ENCODE data around the gene CT45A1.

DNA sequence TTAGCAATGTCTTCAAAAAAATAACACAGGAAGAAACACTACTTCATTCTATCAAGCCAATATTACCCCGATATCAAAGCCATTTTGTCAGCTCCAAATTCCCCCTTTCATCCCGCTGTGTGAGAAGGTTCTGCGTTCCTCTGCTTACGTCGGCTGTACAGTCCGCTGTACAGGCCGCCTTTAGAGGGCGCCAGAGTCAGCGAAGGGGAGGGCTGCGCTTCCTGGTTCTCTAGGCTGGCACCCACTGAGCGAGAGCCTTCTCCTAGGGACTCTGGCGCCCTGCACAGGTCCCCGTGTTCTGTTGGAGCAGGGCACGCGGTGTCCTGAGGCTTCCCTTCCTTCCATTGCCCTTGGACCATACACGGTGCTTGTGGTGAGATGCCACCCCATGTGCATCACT lies 25.3 kb upstream of the CT45A1 start:
- TF ChIP-seq, protein P1, sequence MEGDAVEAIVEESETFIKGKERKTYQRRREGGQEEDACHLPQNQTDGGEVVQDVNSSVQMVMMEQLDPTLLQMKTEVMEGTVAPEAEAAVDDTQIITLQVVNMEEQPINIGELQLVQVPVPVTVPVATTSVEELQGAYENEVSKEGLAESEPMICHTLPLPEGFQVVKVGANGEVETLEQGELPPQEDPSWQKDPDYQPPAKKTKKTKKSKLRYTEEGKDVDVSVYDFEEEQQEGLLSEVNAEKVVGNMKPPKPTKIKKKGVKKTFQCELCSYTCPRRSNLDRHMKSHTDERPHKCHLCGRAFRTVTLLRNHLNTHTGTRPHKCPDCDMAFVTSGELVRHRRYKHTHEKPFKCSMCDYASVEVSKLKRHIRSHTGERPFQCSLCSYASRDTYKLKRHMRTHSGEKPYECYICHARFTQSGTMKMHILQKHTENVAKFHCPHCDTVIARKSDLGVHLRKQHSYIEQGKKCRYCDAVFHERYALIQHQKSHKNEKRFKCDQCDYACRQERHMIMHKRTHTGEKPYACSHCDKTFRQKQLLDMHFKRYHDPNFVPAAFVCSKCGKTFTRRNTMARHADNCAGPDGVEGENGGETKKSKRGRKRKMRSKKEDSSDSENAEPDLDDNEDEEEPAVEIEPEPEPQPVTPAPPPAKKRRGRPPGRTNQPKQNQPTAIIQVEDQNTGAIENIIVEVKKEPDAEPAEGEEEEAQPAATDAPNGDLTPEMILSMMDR (IDR thresholded peaks at IDR 0.05), result no peak
- TF ChIP-seq POLR2A (IDR thresholded peaks at IDR 0.05), result no peak

Measured in lower leg skin (tissue), 3 donors.